Measurements from ENCODE around the gene ERAS. TPM values are rescaled to one million over a fixed set of nuclear protein-coding genes. Genes with fewer than 3 reads are reported as not detected.

Gene ERAS
- total and polyA plus RNA-seq, 2 of the 13 experiments (the other 11 are each of a cell fraction or from before 2014, with no cell fraction given), result 0.21 to 0.22 TPM

GRCh38 chrX:48826876-48827653, 752 bp downstream of the ERAS start:
- Histone ChIP-seq H3K9ac (ENCODE audit: insufficient read depth, low read depth, low read length) (no peak overlapping the region), H3K4me2 (ENCODE audit: low read depth, low read length) (no peak overlapping the region), H2AFZ (ENCODE audit: low read length) (no peak overlapping the region), H3K4me1 (ENCODE audit: insufficient read depth, low read length) (no peaks in the 10 kb centered on the region), H4K20me1 (ENCODE audit: insufficient read depth, low read length) (no peaks in the 10 kb centered on the region), H3K9me3 (ENCODE audit: low read length) (no peaks in the 10 kb centered on the region), H3K79me2 (ENCODE audit: insufficient read depth, low read length) (no peaks in the 10 kb centered on the region), H3K4me3 (replicated peaks in 1 of 3; ENCODE audit: insufficient read depth in 1 of 3, low read depth in 2 of 3, low read length in 3 of 3) (no peak overlapping the region), H3K27ac (ENCODE audit: extremely low read length, insufficient read depth, low read length) (no peak overlapping the region), H3K27me3 (ENCODE audit: control insufficient read depth in 1 of 2, insufficient read depth in 2 of 2, low read length in 2 of 2) (no peaks in the 10 kb centered on the region), H3K36me3 (replicated peaks in 1 of 2; ENCODE audit: control insufficient read depth in 1 of 2, insufficient read depth in 2 of 2, low read length in 2 of 2) (peaks cover 0 to 8% of the 10 kb centered on the region in 2 experiments; a peak in 1 of 5 replicates)
- intact Hi-C loops (cut with micrococcal nuclease; ENCODE audit: unreplicated experiment) (no loop called here), in situ Hi-C loops (cut with HindIII; ENCODE audit: extremely low pct_ligation_motif_present, low pct_unique_long_range_greater_than_20kb) (no loop called here)
- no TSS peak for BruUV-seq (replicated peaks)
- FAIRE-seq (no peak), ATAC-seq (no peak), DNase-seq (ENCODE audit: low spot score) (no peak)
- CTCF ChIA-PET (ENCODE audit: low intra/inter-chr PET ratio, low total read pairs), result no interaction called here
- WGBS (ENCODE audit: low lambda C conversion rate), result 97% methylated on average over 29 of the region's 73 CpGs
- TF ChIP-seq, protein P1, sequence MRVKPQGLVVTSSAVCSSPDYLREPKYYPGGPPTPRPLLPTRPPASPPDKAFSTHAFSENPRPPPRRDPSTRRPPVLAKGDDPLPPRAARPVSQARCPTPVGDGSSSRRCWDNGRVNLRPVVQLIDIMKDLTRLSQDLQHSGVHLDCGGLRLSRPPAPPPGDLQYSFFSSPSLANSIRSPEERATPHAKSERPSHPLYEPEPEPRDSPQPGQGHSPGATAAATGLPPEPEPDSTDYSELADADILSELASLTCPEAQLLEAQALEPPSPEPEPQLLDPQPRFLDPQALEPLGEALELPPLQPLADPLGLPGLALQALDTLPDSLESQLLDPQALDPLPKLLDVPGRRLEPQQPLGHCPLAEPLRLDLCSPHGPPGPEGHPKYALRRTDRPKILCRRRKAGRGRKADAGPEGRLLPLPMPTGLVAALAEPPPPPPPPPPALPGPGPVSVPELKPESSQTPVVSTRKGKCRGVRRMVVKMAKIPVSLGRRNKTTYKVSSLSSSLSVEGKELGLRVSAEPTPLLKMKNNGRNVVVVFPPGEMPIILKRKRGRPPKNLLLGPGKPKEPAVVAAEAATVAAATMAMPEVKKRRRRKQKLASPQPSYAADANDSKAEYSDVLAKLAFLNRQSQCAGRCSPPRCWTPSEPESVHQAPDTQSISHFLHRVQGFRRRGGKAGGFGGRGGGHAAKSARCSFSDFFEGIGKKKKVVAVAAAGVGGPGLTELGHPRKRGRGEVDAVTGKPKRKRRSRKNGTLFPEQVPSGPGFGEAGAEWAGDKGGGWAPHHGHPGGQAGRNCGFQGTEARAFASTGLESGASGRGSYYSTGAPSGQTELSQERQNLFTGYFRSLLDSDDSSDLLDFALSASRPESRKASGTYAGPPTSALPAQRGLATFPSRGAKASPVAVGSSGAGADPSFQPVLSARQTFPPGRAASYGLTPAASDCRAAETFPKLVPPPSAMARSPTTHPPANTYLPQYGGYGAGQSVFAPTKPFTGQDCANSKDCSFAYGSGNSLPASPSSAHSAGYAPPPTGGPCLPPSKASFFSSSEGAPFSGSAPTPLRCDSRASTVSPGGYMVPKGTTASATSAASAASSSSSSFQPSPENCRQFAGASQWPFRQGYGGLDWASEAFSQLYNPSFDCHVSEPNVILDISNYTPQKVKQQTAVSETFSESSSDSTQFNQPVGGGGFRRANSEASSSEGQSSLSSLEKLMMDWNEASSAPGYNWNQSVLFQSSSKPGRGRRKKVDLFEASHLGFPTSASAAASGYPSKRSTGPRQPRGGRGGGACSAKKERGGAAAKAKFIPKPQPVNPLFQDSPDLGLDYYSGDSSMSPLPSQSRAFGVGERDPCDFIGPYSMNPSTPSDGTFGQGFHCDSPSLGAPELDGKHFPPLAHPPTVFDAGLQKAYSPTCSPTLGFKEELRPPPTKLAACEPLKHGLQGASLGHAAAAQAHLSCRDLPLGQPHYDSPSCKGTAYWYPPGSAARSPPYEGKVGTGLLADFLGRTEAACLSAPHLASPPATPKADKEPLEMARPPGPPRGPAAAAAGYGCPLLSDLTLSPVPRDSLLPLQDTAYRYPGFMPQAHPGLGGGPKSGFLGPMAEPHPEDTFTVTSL (CRISPR knock-in tag; IDR thresholded peaks at IDR 0.05; ENCODE audit: borderline replicate concordance), result no peak
- TF ChIP-seq KDM5A (IDR thresholded peaks at IDR 0.05; ENCODE audit: borderline replicate concordance, low read length) (no peak), ISL2 (CRISPR knock-in tag; IDR thresholded peaks at IDR 0.05) (no peak), BORCS8-MEF2B (CRISPR knock-in tag; IDR thresholded peaks at IDR 0.05) (no peak), RFX1 (IDR thresholded peaks at IDR 0.05) (no peak), U2AF1 (optimal IDR thresholded peaks at IDR 0.05; ENCODE audit: low read depth, low read length) (no peak), ATAD3A (CRISPR knock-in tag; IDR thresholded peaks at IDR 0.05) (no peak)
- TF ChIP-seq, protein P2, sequence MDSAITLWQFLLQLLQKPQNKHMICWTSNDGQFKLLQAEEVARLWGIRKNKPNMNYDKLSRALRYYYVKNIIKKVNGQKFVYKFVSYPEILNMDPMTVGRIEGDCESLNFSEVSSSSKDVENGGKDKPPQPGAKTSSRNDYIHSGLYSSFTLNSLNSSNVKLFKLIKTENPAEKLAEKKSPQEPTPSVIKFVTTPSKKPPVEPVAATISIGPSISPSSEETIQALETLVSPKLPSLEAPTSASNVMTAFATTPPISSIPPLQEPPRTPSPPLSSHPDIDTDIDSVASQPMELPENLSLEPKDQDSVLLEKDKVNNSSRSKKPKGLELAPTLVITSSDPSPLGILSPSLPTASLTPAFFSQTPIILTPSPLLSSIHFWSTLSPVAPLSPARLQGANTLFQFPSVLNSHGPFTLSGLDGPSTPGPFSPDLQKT (CRISPR knock-in tag; IDR thresholded peaks at IDR 0.05; ENCODE audit: borderline replicate concordance), result no peak
- POLR2A ChIA-PET, result no interaction called here

All from HepG2 (cell line).